ENCODE measurements around the gene TMEM237.

- TF ChIP-seq CTCF (IDR thresholded peaks at IDR 0.05) (no peak), SIN3A (IDR thresholded peaks at IDR 0.05; ENCODE audit: borderline replicate concordance, insufficient read depth, low read depth, low read length) (no peak), POLR2AphosphoS5 (IDR thresholded peaks at IDR 0.05; ENCODE audit: low read depth, low read length) (no peak), REST (IDR thresholded peaks at IDR 0.05; ENCODE audit: insufficient read depth in 1 of 2, low read depth in 2 of 2, low read length in 1 of 2) (no peak)
Measured at GRCh38 chr2:201685156-201685555, 41.9 kb upstream of the TMEM237 start.

Measured in Panc1 (cell line).